Liver (tissue), 3 donors: Measurements from ENCODE around the gene P2RY14.

Experiments
- ATF3 ChIP-seq: IDR thresholded peaks from 2 replicates; pipeline ENCODE4 v1.6.1; 2016; ENCODE audit warnings: antibody characterized with exemption
- CTCF ChIP-seq: fragments of 150-350 bp; IDR thresholded peaks from 2 replicates; pipeline ENCODE4 v1.5.1; 2017; ENCODE audit warnings: improper control_type of control experiment, low read depth, low read length; ENCODE audit not compliant: missing input control
- FOXA1 ChIP-seq: IDR thresholded peaks from 2 replicates; pipeline ENCODE4 v1.6.1; 2016; ENCODE audit warnings: antibody characterized with exemption
- GABPA ChIP-seq, 2 donors: IDR thresholded peaks in 1 of 2; conservative IDR thresholded peaks in 1 of 2; 2 replicates each; pipeline ENCODE4 v1.6.1; 2016; ENCODE audit warnings: antibody characterized with exemption in 2 of 2, mild to moderate bottlenecking in 1 of 2, moderate library complexity in 1 of 2
- HNF4G ChIP-seq: IDR thresholded peaks from 2 replicates; pipeline ENCODE4 v1.6.1; 2016; ENCODE audit warnings: antibody characterized with exemption
- JUND ChIP-seq, 2 donors: IDR thresholded peaks; 2 replicates each; pipeline ENCODE4 v1.6.1; 2016; ENCODE audit warnings: antibody characterized with exemption in 2 of 2
- RAD21 ChIP-seq, 2 donors: IDR thresholded peaks; 2 replicates each; pipeline ENCODE4 v1.6.1; 2016; ENCODE audit warnings: antibody characterized with exemption in 2 of 2, mild to moderate bottlenecking in 2 of 2
- SP1 ChIP-seq: IDR thresholded peaks from 2 replicates; pipeline ENCODE4 v1.6.1; 2018; ENCODE audit warnings: antibody characterized with exemption, mild to moderate bottlenecking
- TAF1 ChIP-seq: conservative IDR thresholded peaks from 2 replicates; pipeline ENCODE4 v1.6.1; 2016; ENCODE audit warnings: antibody characterized with exemption, mild to moderate bottlenecking
- ZBTB33 ChIP-seq: IDR thresholded peaks from 2 replicates; pipeline ENCODE4 v1.6.1; 2016; ENCODE audit warnings: antibody characterized with exemption
- TF ChIP-seq, protein P1 (sequence below): IDR thresholded peaks from 2 replicates; pipeline ENCODE4 v1.6.1; 2016; ENCODE audit warnings: antibody characterized with exemption
- TF ChIP-seq, protein P2 (sequence below): IDR thresholded peaks from 2 replicates; pipeline ENCODE4 v1.6.1; 2016; ENCODE audit warnings: antibody characterized with exemption, mild to moderate bottlenecking
- donor health status: healthy.
- donor health status: healthy.

DNA sequence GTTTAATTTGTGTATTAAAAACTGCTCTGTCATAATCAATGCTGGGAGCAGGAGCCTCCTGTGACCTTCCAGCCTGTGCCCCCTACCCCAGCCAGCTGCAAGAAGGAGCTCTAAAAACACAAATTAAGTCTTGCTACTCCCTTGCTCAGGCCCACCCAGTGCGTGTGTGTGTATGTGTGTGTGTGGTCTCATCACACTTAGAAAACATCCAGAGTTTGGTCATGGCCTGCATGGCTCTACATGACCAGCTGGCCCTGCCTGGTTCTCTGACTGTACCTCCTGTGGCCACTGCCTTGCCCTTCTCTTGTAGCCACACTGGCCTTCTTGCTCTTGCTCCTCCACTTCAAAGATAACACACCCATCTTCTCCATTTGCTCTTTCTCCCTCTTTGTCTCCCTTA, 13.7 kb downstream of the P2RY14 start:
- TF ChIP-seq FOXA1 = no peak
- TF ChIP-seq CTCF = no peak
- TF ChIP-seq, protein P1, sequence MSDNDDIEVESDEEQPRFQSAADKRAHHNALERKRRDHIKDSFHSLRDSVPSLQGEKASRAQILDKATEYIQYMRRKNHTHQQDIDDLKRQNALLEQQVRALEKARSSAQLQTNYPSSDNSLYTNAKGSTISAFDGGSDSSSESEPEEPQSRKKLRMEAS = no peak
- TF ChIP-seq RAD21 (IDR thresholded peaks at IDR 0.05) = no peak
- TF ChIP-seq ATF3 = no peak
- no peak for TF ChIP-seq TAF1
- TF ChIP-seq HNF4G = no peak
- TF ChIP-seq GABPA (IDR thresholded peaks at IDR 0.05 in 1 of 2, conservative IDR thresholded peaks at IDR 0.05 in 1 of 2) = no peak
- no peak for TF ChIP-seq ZBTB33
- no peak for TF ChIP-seq JUND (IDR thresholded peaks at IDR 0.05)
- TF ChIP-seq, protein P2, sequence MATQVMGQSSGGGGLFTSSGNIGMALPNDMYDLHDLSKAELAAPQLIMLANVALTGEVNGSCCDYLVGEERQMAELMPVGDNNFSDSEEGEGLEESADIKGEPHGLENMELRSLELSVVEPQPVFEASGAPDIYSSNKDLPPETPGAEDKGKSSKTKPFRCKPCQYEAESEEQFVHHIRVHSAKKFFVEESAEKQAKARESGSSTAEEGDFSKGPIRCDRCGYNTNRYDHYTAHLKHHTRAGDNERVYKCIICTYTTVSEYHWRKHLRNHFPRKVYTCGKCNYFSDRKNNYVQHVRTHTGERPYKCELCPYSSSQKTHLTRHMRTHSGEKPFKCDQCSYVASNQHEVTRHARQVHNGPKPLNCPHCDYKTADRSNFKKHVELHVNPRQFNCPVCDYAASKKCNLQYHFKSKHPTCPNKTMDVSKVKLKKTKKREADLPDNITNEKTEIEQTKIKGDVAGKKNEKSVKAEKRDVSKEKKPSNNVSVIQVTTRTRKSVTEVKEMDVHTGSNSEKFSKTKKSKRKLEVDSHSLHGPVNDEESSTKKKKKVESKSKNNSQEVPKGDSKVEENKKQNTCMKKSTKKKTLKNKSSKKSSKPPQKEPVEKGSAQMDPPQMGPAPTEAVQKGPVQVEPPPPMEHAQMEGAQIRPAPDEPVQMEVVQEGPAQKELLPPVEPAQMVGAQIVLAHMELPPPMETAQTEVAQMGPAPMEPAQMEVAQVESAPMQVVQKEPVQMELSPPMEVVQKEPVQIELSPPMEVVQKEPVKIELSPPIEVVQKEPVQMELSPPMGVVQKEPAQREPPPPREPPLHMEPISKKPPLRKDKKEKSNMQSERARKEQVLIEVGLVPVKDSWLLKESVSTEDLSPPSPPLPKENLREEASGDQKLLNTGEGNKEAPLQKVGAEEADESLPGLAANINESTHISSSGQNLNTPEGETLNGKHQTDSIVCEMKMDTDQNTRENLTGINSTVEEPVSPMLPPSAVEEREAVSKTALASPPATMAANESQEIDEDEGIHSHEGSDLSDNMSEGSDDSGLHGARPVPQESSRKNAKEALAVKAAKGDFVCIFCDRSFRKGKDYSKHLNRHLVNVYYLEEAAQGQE = no peak
- no peak for TF ChIP-seq SP1
